ENCODE data around the gene KRT4.

The KRT4 gene

DNA sequence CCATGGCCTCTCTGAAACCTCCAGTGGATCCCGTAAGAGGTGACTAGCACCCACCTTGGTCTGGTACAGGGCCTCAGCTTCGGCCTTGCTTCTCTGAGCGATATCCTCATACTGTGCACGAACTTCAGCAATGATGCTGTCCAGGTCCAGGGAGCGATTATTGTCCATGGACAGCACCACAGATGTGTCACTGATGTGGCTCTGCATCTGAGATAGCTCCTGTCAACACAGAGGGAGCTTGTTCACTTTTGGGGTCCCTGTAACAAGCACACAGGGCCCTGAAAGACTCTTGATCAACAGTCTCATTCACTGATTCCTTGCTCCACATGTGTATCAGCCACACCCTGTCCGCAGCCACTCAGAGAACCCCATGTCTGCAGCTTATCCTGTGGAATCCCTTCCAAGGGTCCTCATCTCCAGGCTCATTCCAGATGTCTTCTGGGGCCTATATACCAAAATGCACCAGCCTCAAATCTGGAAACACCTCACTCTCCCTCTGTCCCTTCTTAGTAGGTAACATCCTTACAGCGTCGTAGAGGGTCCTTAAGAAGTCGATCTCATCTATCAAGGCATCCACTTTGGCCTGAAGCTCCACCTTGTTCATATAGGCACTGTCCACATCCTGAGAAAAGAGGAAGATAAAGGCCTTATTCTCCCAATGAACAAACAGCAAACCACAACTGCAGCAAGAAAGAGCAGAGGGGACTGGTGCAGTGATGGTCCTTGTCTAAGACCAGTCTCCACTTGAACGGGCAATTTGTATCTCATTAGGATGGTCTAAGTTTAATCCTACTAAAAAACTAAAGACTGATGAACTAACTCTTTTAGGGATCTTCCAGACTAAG lies 21.5 kb downstream of the KRT4 start:
- DNase-seq (ENCODE audit: low read depth in 2 of 2) = no peak

DNA sequence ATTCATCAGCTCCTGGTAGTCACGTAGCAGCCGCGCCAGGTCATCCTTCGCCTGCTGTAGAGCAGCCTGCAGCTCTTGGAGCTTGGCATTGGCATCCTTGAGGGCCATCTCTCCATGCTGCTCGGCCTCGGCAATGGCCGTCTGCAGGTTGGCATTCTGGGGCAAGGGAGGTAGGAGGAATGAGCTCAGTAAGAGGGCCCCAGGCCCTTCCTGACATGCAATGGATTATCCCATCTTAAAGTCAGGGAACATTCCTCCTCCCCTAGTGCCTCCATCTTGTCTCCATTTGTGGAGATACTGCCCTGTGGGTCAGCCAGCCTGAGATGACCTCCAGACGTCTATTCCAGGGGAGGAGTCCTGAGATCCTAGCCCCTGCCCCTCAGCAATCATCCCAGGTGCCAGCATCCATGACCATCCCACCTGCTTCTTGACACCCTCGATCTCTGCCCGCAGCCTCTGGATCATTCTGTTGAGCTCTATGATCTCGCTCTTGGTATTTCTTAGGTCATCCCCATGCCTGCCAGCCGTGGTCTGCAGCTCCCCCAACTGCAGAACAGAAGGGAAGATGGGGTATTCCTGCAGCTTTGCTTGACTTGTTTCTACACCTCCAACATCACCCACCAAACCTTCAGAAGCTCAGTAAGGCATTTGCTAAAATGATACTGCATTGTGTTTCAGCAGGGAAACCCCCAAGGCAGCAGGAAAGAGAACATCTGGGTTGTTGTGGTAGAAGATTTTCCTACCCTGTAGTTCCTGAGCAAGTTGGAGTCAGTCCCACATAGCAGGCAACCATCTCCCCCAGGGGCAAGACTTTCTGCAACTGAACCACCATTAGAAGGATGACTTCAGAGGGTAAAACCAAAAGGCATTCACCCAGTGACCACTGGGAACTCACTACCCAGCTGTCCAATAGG lies 22.4 kb downstream of the KRT4 start:
- no peak for DNase-seq (ENCODE audit: low read depth in 2 of 2)

DNA sequence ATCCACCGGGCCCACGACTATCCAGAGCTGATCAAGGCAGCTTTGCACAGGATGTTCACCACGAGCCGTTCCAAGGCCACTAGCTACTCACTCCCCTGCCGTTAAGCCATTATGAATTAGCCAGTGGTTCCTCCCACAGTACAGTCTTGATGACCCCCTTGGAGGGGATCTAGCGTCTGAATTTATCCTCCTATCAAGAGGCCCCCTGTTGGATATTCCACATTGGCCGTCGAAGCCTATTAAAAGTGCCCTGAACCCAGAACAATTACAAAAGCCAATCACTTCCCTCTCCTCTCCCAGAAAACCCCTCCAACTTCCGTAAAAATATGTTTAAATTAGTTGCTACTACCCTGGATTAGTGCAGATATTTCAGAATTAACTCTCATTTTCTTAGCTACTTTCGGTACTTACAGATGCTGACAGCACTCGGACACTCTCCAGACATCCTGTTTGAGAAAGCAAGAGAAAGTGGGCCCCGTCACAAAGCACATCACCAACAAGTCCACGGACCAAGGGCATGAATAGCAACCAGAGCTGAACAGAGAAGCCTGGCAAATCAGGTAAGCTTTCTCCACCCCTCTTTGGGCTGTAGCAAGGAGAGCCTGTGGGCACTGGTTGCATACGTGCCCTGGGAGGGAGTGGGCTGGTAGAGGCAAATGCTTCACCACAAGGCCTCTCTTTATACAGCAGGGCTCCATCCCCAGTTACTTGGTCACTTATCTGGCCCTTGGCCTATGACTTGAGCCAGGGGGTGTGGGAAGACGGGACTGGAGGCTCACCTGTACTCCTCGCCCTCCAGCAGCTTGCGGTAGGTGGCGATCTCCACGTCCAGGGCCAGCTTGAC lies 23.3 kb downstream of the KRT4 start:
- DNase-seq (ENCODE audit: low read depth in 2 of 2) = no peak

DNA sequence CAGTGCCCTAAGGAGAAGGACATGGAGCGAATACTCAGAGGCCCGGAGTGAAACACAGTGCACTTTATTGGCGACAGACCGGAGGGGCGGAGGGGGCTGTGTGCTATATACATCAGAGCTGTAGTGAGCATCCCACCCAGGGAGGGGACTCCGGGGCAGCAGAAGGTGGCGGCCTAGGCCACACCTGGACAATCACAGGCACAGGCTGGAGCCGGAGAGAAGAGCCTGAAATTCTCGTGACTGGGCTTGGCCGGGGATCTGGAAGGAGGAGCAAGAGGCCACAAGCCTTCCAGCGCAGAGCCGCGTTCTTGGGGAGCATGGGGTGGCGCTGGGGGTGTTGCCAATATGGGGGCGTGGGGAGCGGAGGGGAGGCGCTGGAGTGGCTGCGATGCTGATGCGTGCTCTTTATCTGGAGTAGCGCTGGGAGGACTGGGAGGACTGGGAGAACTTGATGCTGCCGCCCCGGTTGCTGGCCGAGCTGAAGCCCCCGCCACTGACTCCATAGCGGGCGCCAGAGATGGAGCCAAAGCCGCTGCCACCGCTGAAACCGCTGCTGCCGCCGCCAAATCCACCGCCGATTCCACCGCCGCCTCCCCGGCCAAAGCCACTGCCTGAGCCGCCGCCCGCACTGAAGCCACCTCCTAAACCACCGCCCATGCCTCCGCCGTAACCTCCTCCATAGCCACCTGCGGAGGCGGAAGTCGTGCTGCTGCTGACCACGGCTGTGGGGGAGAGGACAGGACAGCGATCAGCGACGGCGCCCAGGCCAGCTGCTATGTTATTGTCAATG lies 24.1 kb downstream of the KRT4 start:
- no peak for DNase-seq (ENCODE audit: low read depth in 2 of 2)

DNA sequence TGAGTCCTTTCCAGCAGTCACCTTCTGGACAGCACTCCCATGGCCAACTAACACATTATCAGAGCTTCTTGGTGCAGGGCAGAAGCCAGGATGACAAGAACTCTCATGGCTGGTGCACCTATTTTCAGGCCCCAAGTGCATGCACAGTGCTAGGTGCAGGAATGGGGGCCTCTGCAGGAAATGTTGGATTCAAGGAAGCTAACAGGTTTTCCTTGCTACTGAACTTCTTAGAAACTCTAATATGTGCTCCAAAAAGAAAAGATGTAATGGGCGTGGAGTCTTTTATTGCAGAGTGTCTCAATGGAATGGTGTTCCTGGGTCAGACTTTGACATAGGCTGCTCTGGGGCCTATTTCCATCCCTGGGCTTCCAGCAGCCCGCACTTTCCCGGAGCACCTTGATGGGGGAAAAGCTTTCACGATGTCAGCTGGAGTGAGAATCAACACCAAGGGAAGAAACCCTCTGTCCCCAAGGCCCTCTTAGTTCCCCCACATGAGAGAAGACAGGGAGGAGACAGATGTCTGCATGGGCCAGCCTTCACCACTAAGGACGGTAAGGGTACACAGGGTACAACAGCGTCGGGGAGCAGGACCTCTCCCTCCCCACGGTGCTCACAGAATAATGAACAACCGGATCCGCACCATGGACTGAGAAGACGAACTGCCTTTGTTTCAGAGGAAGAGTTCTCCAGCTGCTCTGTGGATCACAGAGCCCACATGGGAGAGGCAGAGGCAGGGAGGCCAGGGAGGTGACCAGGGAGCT lies 24.9 kb downstream of the KRT4 start:
- DNase-seq (ENCODE audit: low read depth in 2 of 2) = no peak

DNA sequence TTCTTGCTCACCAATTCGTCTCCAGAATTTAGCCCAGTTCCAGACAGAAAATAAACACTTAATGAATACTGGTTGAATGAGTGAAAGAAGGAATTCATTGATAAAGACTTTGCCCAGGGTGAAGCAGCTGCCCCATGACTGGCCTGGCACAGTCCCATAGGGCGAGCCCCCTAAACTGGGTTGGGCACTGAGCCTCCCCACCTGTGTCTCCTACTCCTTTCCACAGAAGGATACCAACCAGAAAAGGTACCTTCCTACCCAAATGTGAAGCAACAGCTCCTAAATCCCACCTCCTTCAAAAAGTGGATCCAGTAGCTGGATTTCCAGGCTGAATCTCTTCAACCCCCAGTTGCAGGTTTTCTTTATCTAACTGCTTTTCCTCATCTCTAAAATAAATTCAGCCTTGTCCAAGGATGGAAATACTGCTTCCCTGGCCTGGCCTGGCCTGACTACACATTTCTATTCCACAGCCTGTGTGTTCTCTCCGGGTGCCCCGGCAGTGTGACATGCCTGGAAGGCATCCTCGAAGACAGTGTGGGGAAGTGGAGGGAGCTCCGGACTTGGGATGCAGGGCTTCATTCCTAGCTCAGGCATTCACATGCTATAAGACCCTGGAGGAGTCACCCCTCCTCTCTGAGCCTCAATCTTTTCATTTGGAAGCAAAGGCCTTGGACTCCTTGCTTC lies 25.6 kb downstream of the KRT4 start:
- no peak for DNase-seq (ENCODE audit: low read depth in 2 of 2)

DNA sequence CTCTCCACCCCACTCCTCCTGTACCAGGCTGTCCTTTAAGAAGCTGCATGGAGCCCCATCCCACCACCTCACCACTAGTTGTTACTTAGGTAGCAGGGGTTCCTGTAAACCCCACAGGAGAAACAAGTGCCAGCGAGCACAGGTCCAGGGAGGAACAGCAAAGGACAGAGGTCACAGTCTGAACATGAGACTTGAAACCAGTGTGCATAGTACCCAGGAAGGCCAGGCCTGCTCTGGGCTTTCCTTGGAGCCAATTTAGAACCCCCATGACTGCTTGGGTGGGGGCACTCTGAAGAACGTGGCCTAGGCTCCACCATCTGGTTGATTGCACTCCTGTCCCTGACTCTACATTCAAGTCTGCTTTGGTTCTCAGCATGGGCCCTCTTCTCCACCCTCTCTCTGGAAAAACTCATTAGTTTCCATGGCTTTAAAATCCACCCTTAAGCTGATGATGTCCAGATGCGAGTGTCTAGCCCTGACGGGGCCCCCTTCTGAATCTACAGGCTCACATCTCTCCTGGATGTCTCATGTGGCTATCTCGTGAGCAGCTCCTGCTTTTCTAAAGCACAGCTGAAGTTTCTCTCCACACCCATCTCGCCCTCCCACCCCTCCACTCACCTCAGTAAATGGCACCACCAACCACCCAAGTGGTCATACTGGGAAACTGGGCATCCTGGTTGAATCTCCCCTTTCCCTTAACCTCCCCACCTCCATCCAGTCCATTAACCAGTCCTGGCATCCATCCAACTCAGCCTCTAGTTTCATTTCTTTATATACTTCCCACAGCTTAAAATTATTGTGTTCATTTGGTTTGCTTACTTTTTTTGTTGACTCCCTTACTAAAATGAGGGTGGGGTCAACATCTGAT lies 26.4 kb downstream of the KRT4 start:
- no peak for DNase-seq (ENCODE audit: low read depth in 2 of 2)

DNA sequence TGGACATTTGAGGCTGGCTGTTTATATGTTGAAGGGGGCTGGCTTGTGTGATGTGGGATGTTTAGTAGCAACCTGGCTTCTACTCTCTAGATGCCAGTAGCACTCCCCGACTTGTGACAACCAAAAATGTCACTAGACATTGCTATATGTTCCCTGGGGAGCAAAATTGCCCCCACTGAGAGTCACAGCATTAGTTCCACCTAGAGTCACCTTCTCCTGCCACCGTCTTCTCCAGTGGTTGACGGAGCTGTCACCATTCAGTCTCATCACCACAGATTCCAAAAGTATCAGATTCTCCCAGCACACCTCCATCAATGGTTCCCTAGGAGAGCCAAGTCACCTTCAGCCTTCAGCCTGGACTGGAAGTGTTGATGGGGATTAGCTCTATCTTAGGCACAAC lies 29.0 kb downstream of the KRT4 start:
- DNase-seq (ENCODE audit: low read depth in 2 of 2) = no peak

DNA sequence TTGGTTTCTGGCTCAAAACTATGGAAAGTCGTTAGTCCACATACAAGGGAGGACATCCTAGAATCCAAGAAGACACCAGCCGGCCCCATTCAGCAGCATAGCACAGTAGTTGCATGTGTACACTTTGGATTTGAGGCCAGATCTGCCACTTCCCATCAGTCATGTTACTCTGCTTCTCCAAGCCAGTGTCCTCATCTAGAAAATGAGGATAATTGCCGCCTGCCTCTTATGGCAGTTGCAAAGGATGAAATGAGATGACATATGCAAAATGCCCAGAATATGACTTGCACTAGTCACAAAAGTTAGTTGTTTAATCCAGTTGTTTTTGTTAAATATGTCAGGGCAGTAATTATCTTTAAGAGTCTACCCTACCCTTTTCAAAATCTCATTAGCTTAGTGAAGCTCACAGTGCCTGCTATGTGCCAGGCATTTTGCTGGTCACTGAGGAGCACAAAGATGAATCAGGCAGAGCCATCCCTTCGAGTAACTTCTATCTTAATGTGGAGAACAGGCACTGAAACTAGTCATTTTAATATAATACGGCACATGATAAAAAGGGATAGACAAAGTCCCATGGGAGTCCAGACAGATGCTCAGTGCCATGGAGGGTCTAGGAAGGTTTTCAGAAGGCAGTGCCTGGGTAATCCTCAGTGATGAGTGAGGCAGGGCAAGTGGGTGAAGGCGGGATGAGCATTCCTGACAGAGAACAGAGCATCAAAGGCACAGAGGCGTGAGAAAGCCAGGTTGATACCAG lies 30.2 kb downstream of the KRT4 start:
- no peak for DNase-seq (ENCODE audit: low read depth in 2 of 2)

DNA sequence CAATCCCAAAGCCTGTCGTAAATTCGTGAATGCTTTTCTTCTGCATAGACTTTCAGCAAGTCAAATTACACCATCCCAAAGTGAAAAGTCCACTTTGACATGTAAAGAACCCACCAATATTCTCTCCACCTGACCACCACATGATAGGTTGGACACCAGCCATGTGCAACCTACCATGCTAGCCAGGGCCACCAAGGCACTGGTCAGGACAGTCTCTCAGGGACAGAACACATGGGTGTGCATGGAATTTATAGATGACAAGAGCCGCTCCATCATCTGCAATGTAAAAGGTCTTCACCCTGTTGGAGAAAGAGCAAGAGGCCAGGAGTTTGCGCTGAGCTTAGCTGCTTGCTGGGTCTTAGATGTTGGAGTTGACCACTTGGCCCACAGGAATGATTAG lies 31.4 kb downstream of the KRT4 start:
- no peak for DNase-seq (ENCODE audit: low read depth in 2 of 2)

DNA sequence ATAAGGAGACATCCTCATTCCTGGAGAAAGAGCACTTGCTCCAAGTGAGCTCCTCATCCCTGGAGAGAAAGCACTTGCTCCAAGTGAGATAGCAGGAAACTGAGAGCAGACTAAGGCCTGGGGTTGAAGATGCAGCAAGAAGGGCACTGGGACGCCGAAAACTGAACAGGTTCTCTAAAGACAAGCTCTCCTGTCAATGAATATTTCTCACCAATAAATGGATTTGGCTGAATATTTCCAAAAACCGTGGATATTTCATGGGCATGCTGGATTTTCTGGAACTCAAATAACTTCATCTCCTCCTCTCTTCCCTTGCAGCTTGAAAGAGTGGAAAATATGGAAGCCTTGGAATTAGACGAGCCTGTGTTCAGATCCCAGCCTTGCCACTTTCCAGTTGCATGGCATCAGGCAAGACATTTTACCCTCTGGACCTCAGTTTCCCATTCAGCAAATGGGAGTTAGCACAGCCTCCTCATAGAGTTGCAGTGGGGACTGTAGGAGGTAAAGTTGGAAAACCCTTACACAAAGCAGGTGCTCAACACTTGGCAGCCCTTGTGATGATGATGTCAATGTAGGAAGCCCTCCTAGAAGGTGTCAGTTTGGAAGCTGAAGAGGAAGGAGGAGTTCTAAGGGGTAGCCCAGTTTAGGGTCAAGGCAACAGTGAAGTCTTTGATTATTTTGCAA lies 32.4 kb downstream of the KRT4 start:
- DNase-seq (ENCODE audit: low read depth in 2 of 2) = no peak

DNA sequence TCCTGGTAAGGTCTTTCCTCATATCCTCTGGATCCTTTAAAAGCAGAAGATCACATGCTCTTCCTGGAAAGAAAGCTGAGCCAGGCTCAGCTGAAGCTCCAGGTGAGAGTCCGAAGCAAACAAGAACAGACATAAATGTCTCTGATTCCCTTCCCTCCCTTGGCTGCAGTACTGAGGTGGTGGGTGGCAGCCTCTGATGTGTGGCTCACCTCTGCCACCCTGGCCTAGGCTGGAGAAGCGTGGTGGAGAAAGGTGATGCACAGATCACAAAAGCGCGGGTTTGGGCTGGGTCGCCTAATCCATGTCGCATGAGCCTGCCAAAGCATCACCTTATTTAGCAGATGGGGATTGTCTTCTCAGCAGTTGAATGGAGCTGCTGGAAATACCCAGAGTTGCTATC lies 34.0 kb downstream of the KRT4 start:
- no peak for DNase-seq (ENCODE audit: low read depth in 2 of 2)

DNA sequence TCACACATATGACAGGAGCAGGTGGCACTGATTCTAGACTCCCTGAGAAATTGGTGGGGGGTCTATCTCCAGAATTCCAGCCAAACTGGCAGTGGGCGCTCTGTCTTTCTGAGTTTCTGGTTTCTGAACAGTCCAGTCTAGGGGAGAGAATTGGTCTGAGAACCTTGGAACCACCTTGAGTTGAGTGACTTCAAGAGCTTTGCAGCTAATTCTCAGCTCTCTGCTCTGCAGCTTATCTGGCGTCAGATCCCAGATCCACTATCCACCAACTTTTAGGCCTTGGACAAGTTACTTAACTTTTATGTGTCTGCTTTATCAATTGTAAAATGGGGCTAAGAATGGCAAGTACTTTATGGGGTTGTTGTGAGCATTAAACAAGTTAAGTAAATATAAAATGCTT lies 35.1 kb downstream of the KRT4 start:
- no peak for DNase-seq (ENCODE audit: low read depth in 2 of 2)

DNA sequence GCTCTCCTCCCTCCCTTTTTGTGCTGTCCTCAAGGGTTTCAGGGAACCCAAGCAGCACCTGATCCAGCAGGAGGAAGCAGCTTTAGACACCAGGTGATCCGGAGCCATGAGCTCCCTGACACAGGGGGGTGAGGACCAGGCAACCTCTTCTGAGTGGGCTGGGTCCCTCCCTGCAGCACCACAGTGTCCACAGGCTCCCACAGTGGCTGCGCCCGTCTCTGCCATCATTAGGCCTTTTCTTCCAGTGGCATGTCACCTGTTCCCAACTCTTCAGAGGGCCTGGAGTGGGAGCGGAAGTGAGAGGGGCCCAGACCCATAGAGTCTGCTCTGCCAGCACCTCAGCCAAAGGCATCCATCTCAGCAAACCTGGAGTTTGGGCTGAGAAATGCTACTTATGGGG lies 36.4 kb downstream of the KRT4 start:
- DNase-seq (ENCODE audit: low read depth in 2 of 2) = no peak

DNA sequence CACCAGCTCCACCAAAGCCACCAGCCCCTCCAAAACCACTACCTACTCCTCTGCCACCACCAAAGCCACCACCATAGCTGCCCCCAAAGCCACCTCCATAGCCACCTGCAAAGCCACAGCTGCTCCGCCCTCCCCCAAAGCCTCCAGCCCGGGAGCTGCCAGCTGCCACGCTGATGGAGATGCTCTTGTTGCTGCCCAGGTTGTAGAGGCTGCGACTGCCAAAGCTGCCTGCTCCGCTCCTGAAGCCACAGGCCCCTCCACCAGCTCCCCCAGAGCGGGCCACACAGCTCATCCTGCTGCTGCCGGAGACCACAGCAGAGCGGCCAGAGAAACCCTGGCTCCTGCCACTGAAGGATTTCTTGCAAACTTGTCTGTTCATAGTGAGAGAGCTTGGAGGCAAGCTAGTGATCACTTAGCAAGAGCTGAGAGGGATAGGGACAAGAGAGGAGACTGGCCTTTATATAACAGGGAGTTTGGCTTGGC lies 37.0 kb downstream of the KRT4 start, which contains the start of gene KRT76:
Gene KRT76 (minus strand): TSS at position 433 of the 483 bp plus-strand sequence. CDS start 54 bp downstream, at position 379.
- DNase-seq (ENCODE audit: low read depth in 2 of 2) = no peak

DNA sequence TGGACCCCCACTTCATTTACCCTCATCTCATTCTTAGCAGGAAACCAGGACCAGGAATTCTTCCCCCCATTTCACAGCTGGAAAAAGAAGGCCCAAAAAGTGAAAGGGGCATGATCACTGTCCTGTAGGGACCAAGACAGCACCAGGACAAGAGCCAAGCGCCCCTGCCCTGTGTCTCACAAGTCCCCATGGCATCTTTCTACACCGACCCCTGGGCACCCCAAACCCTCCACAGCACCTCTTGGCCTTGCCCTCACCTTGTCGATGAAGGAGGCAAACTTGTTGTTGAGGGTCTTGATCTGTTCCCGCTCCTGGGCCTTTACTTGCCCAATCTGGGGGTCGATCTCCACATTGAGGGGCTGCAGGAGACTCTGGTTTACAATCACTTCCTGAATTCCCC lies 37.5 kb downstream of the KRT4 start:
- DNase-seq (ENCODE audit: low read depth in 2 of 2) = no peak

DNA sequence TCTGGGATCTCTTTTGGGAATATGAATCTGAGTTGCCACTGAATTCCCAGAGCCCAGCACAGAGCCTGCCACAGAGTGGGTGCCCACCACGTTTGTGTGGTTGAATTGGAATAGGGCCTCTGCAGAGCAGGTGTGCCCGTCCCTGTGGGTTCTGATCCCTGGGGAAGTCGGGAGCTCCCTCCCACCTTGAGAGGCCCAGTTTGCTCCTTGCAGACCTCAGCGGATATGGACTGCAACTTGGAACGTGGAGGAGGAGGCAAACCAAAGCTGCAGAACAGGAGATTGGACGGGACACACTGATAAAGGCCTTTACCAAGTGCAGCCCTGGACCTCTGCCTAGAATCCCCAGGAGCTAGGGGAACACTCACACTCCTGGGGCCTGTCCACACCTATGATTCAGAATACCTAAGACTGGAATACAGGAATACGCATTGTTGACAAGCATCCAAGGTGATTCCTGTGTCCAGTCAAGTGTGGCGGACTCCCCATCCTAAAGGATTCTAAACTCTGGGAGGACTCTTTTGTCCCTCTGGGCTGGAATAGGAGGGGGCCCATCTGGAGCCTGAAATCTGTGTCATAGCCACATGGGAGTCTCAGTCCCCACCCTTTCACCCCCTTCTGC lies 39.2 kb downstream of the KRT4 start:
- DNase-seq (ENCODE audit: low read depth in 2 of 2) = no peak

Data from stimulated activated CD8-positive, alpha-beta memory T cell treated with anti-CD3 and anti-CD28 coated beads, Interleukin-15, amount 100 ng/mL, for 4 hours (primary cell).